ENCODE data around the gene SELENOF. TPM values are rescaled to one million over a fixed set of nuclear protein-coding genes. Genes with fewer than 3 reads are reported as not detected.

Gene SELENOF
- total RNA-seq: 67.0 TPM
- long read RNA-seq, transcript SELENOF-201 (5 exons, 1,781 nt): major isoform, 30 of 36 reads
- long read RNA-seq, partial matches to known transcripts: 1 of 36 reads
- long read RNA-seq, other reads (novel, unspliced or antisense): 5 of 36 reads

DNA sequence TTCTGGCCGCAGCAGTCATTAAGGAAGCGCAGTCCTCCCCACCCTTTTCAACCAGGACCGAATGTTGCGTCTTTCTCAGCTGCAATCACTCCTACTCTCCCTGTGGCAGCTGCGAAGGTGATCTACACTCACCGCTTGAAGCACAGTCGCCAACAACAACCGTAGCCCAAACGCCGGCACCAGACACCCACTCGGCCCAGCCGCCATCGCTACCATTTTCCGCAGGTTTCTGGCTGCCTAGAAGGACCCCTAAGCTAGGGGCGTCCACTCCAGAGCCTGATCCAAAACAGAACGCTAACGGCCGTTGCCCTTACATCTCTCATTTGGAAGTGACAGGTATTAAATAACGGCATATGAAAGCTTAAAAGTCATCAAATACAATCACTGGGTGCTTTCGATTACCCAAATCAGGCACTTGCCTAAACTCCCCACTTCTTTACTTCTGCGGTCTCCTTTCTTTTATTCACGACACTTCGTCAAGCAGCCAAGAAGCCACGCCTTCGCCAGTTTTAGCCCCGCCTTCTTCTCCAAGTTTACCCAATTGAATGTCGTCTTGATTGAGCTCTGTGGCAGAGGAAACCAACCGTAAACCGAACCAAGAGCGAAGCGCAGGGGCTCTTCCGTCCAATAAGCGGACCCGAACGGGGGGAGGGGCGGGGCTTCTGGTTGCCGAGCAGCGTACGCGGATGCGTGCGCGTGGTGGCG is at the start of gene SELENOF:
Gene SELENOF (minus strand): TSS at position 231 of the 705 bp plus-strand sequence. CDS start 15 bp downstream, at position 216.
- peaks cover 60% of the 10 kb centered on the region for H3K4me1 ChIP-seq
- H3K9me3 ChIP-seq (replicated peaks): no peaks in the 10 kb centered on the region
- no peaks in the 10 kb centered on the region for H3K27me3 ChIP-seq (ENCODE audit: low read depth)
- peak within 1 kb of the TSS; percentile 88 for H3K4me3 ChIP-seq
- no peaks in the 10 kb centered on the region for H3K36me3 ChIP-seq
- intact Hi-C loops (cut with micrococcal nuclease): no loop called here
- peak; percentile 99 for DNase-seq
- no peak for TF ChIP-seq CTCF (IDR thresholded peaks at IDR 0.05; ENCODE audit: borderline replicate concordance)
- H3K27ac ChIP-seq (replicated peaks): peak within 1 kb of the TSS; percentile 93

- no peak for DNase-seq
- Histone ChIP-seq H3K36me3 (no peaks in the 10 kb centered on the region), H3K4me1 (no peaks in the 10 kb centered on the region), H3K27me3 (ENCODE audit: low read depth) (no peaks in the 10 kb centered on the region), H3K4me3 (no peak overlapping the region), H3K27ac (replicated peaks) (no peak overlapping the region), H3K9me3 (replicated peaks) (no peaks in the 10 kb centered on the region)
- intact Hi-C loops (cut with micrococcal nuclease): no loop called here
- no peak for TF ChIP-seq CTCF (IDR thresholded peaks at IDR 0.05; ENCODE audit: borderline replicate concordance)
Measured at GRCh38 chr1:86960548-86960947, 46.6 kb upstream of the SELENOF start.

- H3K27ac ChIP-seq (replicated peaks): no peak overlapping the region
- H3K4me1 ChIP-seq: no peaks in the 10 kb centered on the region
- H3K4me3 ChIP-seq: no peak overlapping the region
- no peak for TF ChIP-seq CTCF (IDR thresholded peaks at IDR 0.05; ENCODE audit: borderline replicate concordance)
- no peaks in the 10 kb centered on the region for H3K27me3 ChIP-seq (ENCODE audit: low read depth)
- no peak for DNase-seq
- H3K9me3 ChIP-seq (replicated peaks): no peaks in the 10 kb centered on the region
- intact Hi-C loops (cut with micrococcal nuclease): no loop called here
- no peaks in the 10 kb centered on the region for H3K36me3 ChIP-seq
Measured at GRCh38 chr1:86957221-86957620, 43.3 kb upstream of the SELENOF start.

GRCh38 chr1:86956221-86956620 is 42.3 kb upstream of the SELENOF start:
- no peaks in the 10 kb centered on the region for H3K4me1 ChIP-seq
- H3K9me3 ChIP-seq (replicated peaks): no peaks in the 10 kb centered on the region
- H3K4me3 ChIP-seq: no peak overlapping the region
- no peaks in the 10 kb centered on the region for H3K36me3 ChIP-seq
- no peak for TF ChIP-seq CTCF (IDR thresholded peaks at IDR 0.05; ENCODE audit: borderline replicate concordance)
- intact Hi-C loops (cut with micrococcal nuclease): no loop called here
- DNase-seq: no peak
- no peak overlapping the region for H3K27ac ChIP-seq (replicated peaks)
- no peaks in the 10 kb centered on the region for H3K27me3 ChIP-seq (ENCODE audit: low read depth)

DNA sequence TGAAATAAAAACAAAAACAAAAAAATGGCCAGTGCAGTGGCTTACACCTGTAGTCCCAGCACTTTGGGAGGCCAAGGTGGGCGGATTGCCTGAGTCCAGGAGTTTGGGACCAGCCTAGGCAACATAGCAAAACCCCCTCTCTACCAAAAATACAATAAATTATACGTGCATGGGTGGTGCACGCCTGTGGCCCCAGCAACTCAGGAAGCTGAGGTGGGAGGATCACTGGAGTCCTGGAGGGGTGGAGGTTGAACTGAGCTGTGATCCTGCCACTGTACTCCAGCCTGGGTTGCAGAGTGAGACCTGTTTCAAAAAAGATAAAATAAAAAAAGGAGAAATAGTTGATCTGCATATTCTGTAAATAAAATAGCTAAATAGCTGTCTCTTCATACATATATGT is 41.8 kb upstream of the SELENOF start:
- TF ChIP-seq CTCF (IDR thresholded peaks at IDR 0.05; ENCODE audit: borderline replicate concordance): no peak
- Histone ChIP-seq H3K4me1 (no peaks in the 10 kb centered on the region), H3K9me3 (replicated peaks) (no peaks in the 10 kb centered on the region), H3K36me3 (no peaks in the 10 kb centered on the region), H3K27me3 (ENCODE audit: low read depth) (no peaks in the 10 kb centered on the region), H3K27ac (replicated peaks) (no peak overlapping the region), H3K4me3 (no peak overlapping the region)
- DNase-seq: no peak
- intact Hi-C loops (cut with micrococcal nuclease): no loop called here
